ENCODE data around the gene GSDME.

The GSDME gene

GRCh38 chr7:24750441-24751055 lies 6.7 kb downstream of the GSDME start:
- H3K4me2 ChIP-seq (ENCODE audit: low read length), result no peak overlapping the region
- H3K9me2 ChIP-seq (replicated peaks; ENCODE audit: control insufficient read depth, low read length), result no peaks in the 10 kb centered on the region
- H3K4me3 ChIP-seq (ENCODE audit: low read length), result no peak overlapping the region
- no peaks in the 10 kb centered on the region for H3K79me2 ChIP-seq (ENCODE audit: control insufficient read depth, low read length)
- TF ChIP-seq CTCF (IDR thresholded peaks at IDR 0.05; ENCODE audit: low read depth, low read length, poor library complexity, severe bottlenecking), result no peak
- no peak for TF ChIP-seq EZH2phosphoT487 (IDR thresholded peaks at IDR 0.05; ENCODE audit: borderline replicate concordance, low read length)
- no peaks in the 10 kb centered on the region for H3K9me3 ChIP-seq (ENCODE audit: control insufficient read depth, insufficient read depth, low read length)
- H3K36me3 ChIP-seq (ENCODE audit: control insufficient read depth, low read length), result no peaks in the 10 kb centered on the region
- no peaks in the 10 kb centered on the region for H4K20me1 ChIP-seq (ENCODE audit: control insufficient read depth, insufficient read depth, low read depth, low read length)
- H3F3A ChIP-seq (ENCODE audit: control insufficient read depth, insufficient read depth), result no peaks in the 10 kb centered on the region
- no peaks in the 10 kb centered on the region for H3K4me1 ChIP-seq (ENCODE audit: control insufficient read depth, low read length)
- no peak overlapping the region for H3K27ac ChIP-seq (ENCODE audit: low read depth, low read length)
- peaks cover 30% of the 10 kb centered on the region for H3K27me3 ChIP-seq (ENCODE audit: control insufficient read depth, low read length)

- no peaks in the 10 kb centered on the region for H3K9me3 ChIP-seq (ENCODE audit: control insufficient read depth, insufficient read depth, low read length)
- no peak overlapping the region for H3K4me3 ChIP-seq (ENCODE audit: low read length)
- H3K4me2 ChIP-seq (ENCODE audit: low read length), result no peak overlapping the region
- peaks cover 16% of the 10 kb centered on the region for H3K27me3 ChIP-seq (ENCODE audit: control insufficient read depth, low read length)
- no peaks in the 10 kb centered on the region for H3K4me1 ChIP-seq (ENCODE audit: control insufficient read depth, low read length)
- H3K36me3 ChIP-seq (ENCODE audit: control insufficient read depth, low read length), result no peaks in the 10 kb centered on the region
- no peaks in the 10 kb centered on the region for H4K20me1 ChIP-seq (ENCODE audit: control insufficient read depth, insufficient read depth, low read depth, low read length)
- H3K27ac ChIP-seq (ENCODE audit: low read depth, low read length), result no peak overlapping the region
- H3K79me2 ChIP-seq (ENCODE audit: control insufficient read depth, low read length), result no peaks in the 10 kb centered on the region
- TF ChIP-seq EZH2phosphoT487 (IDR thresholded peaks at IDR 0.05; ENCODE audit: borderline replicate concordance, low read length), result no peak
- no peak for TF ChIP-seq CTCF (IDR thresholded peaks at IDR 0.05; ENCODE audit: low read depth, low read length, poor library complexity, severe bottlenecking)
- H3F3A ChIP-seq (ENCODE audit: control insufficient read depth, insufficient read depth), result no peaks in the 10 kb centered on the region
- H3K9me2 ChIP-seq (replicated peaks; ENCODE audit: control insufficient read depth, low read length), result no peaks in the 10 kb centered on the region
Observed at GRCh38 chr7:24748521-24748920, 8.7 kb downstream of the GSDME start.

GRCh38 chr7:24745355-24745754 lies 11.9 kb downstream of the GSDME start:
- Histone ChIP-seq H3K4me3 (ENCODE audit: low read length) (no peak overlapping the region), H3K9me2 (replicated peaks; ENCODE audit: control insufficient read depth, low read length) (no peaks in the 10 kb centered on the region), H3K36me3 (ENCODE audit: control insufficient read depth, low read length) (no peaks in the 10 kb centered on the region), H3K9me3 (ENCODE audit: control insufficient read depth, insufficient read depth, low read length) (no peaks in the 10 kb centered on the region), H3K27me3 (ENCODE audit: control insufficient read depth, low read length) (0 out of 2 replicates have a peak, but pooled peaks cover 3% of the 10 kb centered on the region), H3F3A (ENCODE audit: control insufficient read depth, insufficient read depth) (no peaks in the 10 kb centered on the region), H3K79me2 (ENCODE audit: control insufficient read depth, low read length) (no peaks in the 10 kb centered on the region), H3K27ac (ENCODE audit: low read depth, low read length) (no peak overlapping the region), H3K4me1 (ENCODE audit: control insufficient read depth, low read length) (no peaks in the 10 kb centered on the region), H4K20me1 (ENCODE audit: control insufficient read depth, insufficient read depth, low read depth, low read length) (no peaks in the 10 kb centered on the region), H3K4me2 (ENCODE audit: low read length) (no peak overlapping the region)
- no peak for TF ChIP-seq CTCF (IDR thresholded peaks at IDR 0.05; ENCODE audit: low read depth, low read length, poor library complexity, severe bottlenecking)
- no peak for TF ChIP-seq EZH2phosphoT487 (IDR thresholded peaks at IDR 0.05; ENCODE audit: borderline replicate concordance, low read length)

Data from DOHH2 (cell line).